ENCODE data around the gene TBC1D5.
"Not testable (repeated sequence)": the region's sequence is repeated elsewhere in the genome, so short reads cannot be mapped to it uniquely, and the experiment has no call there.

TBC1D5 gene

GRCh38 chr3:17535274-17535673 lies 207.2 kb downstream of the TBC1D5 start:
- intact Hi-C loops (cut with DNase I) = no loop called here
- no peak for DNase-seq

DNA sequence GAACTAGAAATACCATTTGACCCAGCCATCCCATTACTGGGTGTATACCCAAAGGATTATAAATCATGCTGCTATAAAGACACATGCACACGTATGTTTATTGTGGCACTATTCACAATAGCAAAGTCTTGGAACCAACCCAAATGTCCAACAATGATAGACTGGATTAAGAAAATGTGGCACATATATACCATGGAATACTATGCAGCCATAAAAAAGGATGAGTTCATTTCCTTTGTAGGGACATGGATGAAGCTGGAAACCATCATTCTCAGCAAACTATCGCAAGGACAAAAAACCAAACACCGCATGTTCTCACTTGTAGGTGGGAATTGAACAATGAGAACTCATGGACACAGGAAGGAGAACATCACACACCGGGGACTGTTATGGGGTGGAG lies 210.0 kb downstream of the TBC1D5 start:
- intact Hi-C loops (cut with DNase I); DNase-seq: not testable (repeated sequence)

DNA sequence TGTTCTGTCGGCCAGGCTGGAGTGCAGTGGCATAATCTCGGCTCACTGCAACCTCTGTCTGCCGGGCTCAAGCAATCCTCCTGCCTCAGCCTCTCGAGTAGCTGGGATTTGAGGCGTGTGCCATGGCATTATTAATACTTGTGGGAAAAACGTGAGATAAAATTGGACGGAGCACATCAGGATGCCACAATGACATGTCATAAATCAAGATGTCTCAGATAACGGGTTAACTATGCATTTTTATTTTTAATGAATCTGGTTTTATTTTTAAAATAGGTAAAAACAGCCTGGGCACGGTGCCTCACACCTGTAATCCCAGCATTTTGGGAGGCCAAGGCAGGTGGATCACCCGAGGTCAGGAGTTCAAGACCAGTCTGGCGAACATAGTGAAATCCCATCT lies 212.8 kb downstream of the TBC1D5 start:
- DNase-seq = no peak
- intact Hi-C loops (cut with DNase I) = no loop called here

DNA sequence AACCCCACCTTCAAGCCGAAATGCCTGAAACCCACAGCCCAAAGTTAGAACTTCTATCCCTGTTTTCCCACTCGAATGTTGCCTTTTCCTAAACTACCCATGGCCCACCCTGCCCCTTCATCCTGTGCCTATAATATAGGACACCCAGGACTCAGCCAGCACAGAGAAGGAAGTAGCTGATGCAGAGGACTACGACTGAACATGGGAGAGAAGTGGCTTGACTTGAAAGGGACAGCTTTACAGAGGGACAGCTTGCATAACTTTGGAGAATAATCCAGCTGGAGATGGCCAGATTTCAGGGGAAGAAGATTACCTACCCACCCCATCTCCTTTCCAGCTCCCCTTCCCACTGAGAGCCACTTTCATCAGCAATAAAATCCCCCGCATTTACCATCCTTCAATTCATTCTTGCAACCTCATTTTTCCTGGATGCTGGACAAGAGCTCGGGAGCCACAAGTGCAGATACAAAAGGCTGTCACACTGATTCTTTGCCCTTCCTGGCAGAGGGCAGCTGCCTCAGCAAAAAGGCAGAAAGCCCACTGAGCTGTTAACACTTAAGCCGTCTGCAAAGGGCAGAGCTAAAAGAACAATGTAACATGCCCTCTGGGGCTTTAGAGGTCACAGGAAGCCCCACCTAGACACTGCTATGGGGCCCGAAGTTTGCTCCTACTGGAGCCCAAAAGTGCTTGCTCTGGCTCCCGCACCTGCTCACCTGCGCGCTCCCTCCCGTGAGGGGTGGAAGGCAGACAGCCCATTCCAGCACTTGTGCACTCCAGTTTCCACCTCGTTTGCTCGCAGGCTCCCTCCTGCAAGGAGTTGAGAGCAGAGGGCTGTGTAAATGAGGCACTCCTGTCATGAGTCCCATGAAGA lies 224.0 kb downstream of the TBC1D5 start:
- intact Hi-C loops (cut with DNase I) = no loop called here

DNA sequence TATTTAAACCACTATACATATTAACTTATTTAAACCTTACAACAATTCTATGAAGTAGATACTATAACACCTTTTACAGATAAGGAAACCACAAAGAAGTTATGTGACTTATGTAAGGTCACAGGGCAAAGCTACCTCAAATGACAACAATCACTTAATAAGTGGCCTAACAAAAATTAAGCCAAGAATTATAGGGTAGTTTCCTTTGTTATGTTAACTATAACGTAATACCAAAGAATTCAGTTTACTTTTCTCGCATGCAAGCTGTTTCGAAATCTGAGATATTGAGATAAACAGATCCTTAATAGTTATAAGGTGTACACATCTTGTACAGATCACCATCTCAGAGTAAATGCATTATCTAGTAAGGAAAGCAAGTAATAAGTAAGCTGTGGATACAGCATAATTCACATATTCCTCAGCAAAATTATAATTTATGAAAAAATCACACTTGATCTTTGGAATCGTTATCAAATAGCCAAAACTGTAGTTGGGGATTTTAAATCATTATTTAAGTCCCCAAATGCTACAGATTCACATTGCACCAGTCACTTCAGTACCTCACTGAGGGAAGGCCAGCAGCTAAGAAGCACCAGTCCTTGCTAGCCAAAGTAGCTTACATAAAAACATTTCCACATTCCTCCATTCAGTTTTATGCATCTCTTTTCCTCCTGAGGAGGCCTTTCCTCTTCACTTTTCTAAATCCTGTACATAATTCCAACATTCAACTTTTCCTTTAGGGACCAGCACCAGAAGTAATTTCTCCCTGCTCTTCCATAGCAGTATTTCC lies 226.8 kb downstream of the TBC1D5 start:
- intact Hi-C loops (cut with DNase I) = no loop called here
- DNase-seq = no peak

More for the DNA sequence above, 224.0 kb downstream of the TBC1D5 start:
- peak in 4 of 42 donors; percentile 5 to 21 (median 9) for DNase-seq

DNA sequence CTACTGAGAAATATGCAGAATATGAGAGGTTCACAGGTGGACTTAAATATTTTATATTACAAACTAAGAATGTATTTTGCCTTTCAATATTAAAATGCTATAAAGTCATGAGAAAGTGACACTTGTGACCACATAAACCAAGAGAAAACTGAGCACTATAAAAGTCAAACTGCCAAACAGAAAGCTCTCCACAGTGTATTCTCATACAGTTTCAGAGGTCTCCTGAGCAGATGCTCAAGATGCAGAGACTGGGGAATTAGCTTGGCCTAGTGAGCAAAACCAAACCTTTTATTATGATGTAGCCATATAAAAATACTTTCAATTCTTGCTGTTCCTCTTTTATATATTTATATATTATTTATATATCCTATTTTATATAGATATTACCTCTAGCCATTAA lies 227.8 kb downstream of the TBC1D5 start:
- no peak for DNase-seq
- intact Hi-C loops (cut with DNase I) = no loop called here

GRCh38 chr3:17510265-17510664 lies 232.2 kb downstream of the TBC1D5 start:
- intact Hi-C loops (cut with DNase I) = no loop called here
- no peak for DNase-seq

DNA sequence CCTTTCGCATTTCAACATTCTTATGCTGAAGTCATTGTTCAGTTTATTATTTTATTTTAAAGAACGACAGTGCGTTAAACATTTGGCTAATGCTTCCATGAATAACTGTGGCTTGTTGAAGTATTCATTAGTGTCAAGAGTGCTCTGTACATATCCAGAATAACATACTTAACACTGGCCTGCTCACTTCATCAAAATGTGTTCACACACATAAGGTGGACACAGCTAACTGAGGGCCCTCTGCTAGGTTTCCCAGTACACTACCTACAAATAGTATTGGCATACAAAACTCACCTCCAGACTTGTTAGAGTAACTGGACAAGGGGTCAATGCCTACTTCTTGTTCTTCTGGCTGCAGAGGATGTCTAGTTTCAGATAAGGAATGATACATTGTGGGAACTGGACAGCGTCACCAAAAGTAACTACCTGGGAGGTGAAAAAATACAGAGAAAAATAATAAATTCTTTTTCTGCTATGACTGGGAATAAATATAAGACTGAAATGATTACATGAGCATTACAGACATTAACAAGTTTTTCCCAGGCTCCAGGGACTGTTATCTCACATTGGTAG lies 234.2 kb downstream of the TBC1D5 start:
- intact Hi-C loops (cut with DNase I) = no loop called here
- DNase-seq = no peak

- DNase-seq = no peak
- intact Hi-C loops (cut with DNase I) = no loop called here
Measured at GRCh38 chr3:17507480-17507879, 235.0 kb downstream of the TBC1D5 start.

DNA sequence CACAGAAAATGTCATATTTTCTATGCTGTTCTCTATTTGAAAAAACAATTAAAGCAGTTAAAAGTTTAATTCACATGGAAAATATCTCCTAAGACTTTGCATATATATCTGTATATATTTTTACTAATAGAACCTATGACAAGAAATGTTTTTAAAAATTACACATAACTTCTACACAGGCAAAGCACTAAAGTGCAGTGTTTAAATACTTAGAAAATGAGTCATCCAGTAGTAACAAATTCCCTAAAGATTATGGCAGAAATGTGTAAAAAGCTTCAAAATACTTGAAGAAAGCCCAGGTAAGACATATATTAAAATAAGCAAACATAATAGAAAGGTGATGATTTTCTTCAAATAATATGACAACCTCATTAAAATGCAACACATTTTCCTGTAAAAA lies 236.6 kb downstream of the TBC1D5 start:
- no peak for DNase-seq
- intact Hi-C loops (cut with DNase I) = no loop called here

- intact Hi-C loops (cut with DNase I) = no loop called here
- DNase-seq = no peak
Measured at GRCh38 chr3:17501745-17502144, 240.7 kb downstream of the TBC1D5 start.

DNA sequence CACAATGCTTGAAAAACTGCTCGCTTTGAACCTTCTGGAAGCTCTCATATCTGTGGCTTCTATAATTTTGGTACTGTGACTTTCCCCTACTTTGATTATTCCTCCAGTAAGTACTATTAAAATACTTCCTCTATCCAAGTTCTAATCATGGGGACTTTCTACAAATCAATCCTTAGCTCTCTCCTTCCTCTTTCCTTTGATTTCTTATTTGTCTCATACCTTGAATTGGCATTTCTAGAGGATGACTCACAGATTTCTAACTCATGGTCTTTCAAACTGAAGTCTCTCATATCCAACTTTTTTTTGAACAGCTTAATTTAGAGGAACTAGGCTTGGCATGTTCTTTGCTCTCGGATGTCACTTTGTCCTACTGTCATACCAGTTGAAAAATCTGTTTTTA lies 241.8 kb downstream of the TBC1D5 start:
- no peak for DNase-seq
- intact Hi-C loops (cut with DNase I) = no loop called here

DNA sequence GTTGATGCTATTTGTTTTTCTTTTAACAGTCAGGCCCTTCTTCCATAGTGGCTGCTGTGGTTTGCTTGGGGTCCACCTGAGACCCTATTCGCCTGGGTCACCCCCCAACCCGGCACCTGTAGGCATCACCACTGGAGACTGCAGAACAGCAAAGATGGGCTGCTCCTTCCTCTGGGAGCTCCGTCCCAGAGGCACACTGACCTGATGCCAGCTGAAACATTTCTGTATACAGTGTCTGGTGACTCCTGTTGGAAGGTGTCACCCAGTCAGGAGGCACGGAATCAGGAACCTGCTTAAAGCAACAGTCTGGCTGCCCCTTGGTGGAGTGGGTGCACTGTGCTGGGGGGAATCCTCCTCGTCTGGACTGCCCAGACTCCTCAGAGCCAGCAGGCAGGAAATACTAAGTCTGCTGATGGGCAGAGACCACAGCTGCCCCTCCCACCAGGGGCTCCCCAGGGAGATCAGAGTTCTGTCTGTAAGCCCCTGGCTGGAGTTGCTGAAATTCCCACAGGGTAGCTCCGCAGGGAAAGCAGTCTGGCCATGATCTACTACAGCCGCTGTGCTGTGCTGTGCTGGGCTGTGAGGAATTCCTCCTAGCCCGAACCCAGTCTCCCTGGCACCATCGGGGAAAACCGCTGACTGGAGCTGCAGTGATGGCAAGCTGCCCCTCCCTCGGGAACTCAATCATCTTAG lies 248.2 kb downstream of the TBC1D5 start:
- no peak for DNase-seq
- intact Hi-C loops (cut with DNase I) = no loop called here

DNA sequence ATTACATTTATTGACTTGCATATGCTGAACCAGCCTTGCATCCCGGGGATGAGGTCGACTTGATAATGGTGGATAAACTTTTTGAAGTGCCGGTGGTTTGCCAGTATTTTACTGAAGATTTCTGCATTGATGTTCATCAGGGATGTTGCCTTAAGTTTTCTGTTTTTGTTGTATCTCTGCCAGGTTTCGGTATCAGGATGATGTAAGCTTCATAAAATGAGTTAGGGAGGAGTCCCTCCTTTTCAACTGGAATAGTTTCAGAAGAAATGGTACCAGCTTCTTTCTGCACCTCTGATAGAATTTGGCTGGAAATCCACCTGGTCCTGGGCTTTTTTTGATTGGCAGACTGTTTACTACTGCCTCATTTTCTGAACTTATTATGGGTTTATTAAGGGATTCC lies 250.8 kb downstream of the TBC1D5 start:
- intact Hi-C loops (cut with DNase I) = no loop called here
- DNase-seq = no peak

- DNase-seq; intact Hi-C loops (cut with DNase I): not testable (repeated sequence)
Measured at GRCh38 chr3:17491190-17491589, 251.2 kb downstream of the TBC1D5 start.

DNA sequence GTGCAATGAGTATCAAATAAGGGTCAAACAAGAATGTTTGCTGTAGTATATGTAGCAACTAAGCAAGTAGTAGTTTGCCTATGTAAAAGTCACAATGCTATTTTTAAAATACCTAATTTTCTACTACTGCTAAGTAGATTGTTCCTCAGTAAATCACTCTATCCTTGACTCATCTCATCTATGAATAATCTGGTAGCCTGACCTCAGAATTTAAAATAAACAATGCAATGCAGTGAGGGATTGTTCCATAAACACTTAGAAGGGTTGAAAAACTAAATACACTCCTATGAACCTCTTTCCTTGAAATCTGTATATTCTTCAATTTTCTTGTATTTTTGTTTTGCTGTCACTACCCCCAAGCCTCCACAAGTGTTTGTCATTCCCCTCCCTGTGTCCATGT lies 253.3 kb downstream of the TBC1D5 start:
- no peak for DNase-seq
- intact Hi-C loops (cut with DNase I) = no loop called here

- intact Hi-C loops (cut with DNase I) = no loop called here
- peak in 1 of 42 donors; percentile 10 for DNase-seq
Measured at GRCh38 chr3:17481116-17481515, 261.3 kb downstream of the TBC1D5 start.

DNA sequence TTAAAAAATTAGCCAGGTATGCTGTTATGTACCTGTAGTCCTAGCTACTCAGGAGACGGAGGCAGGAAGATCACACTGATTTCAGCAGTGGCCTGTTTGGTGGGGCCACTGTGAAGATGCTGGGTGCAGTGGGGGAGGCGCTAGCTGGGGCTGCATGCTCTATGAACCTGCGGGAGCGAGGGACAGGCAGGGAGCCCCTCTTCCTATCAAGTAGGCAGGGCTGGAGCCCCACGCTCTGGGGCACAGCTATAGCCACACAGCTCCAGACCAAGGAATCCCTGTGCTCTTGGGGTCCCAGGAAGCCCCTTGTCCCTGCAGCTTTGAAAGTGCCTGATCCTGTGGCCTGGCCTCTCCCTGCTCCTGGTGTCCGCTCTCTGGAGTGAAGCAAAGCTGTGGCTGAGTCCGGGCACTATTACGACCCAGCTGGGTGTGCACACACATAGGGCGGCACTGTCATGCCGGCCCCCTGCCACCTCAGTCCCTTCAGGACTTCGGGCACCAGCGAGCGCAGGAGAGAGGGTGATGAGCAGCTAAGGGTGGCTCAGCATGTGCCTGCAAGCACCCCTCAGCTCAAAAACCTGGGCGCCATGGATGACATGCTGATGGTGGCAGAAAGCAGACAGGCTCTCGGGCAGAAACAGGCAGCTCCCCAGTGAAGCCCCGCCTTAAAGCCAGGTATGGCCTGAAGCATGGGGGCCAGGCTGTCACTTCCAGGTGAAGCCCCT lies 262.6 kb downstream of the TBC1D5 start:
- DNase-seq = no peak
- intact Hi-C loops (cut with DNase I) = no loop called here

- intact Hi-C loops (cut with DNase I) = no loop called here
- no peak for DNase-seq
Measured at GRCh38 chr3:17478673-17479072, 263.8 kb downstream of the TBC1D5 start.

Measured in head of caudate nucleus (tissue), 42 donors.